GM12892 (cell line): ENCODE results near the gene ANKRD44.

Experiments
- POLR2A ChIP-seq: IDR thresholded peaks from 2 replicates; pipeline ENCODE4 v1.6.1; 2011; ENCODE audit warnings: low read depth, low read length, control low read depth
- TAF1 ChIP-seq: IDR thresholded peaks from 2 replicates; pipeline ENCODE4 v1.6.1; 2011; ENCODE audit warnings: low read depth, mild to moderate bottlenecking, control low read depth, low read length, borderline replicate concordance

- TF ChIP-seq TAF1 = no peak
- no peak for TF ChIP-seq POLR2A
Observed at GRCh38 chr2:197191177-197191939, 119.2 kb downstream of the ANKRD44 start.
